Lung (tissue), 12 donors: Measurements from ENCODE around the gene GIPC1. TPM values are rescaled to one million over a fixed set of nuclear protein-coding genes. Genes with fewer than 3 reads are reported as not detected.

Experiments used
- ATAC-seq: fragments of 200-7000 bp; cut with Tn5 transposase; one replicate; pipeline ENCODE4 v1.9.1; 2020; ENCODE audit warnings: moderate number of reproducible peaks; ENCODE audit not compliant: insufficient read depth, low FRiP score
- DNase-seq, 3 donors: peaks; one replicate each; pipeline ENCODE4 v3.0.0-alpha.2; 2013 to 2017
- H3K27ac ChIP-seq, 2 donors: one replicate each; pipeline ENCODE4 v1.5.1; 2013; ENCODE audit warnings: mild to moderate bottlenecking in 2 of 2, moderate library complexity in 2 of 2, control low read depth in 1 of 2, inconsistent platforms in 1 of 2, low read depth in 1 of 2, low read length in 1 of 2
- H3K27me3 ChIP-seq, 3 donors: one replicate each; pipeline ENCODE4 v1.5.1; 2013; ENCODE audit warnings: low read length in 2 of 3; ENCODE audit not compliant: control insufficient read depth in 3 of 3, insufficient read depth in 3 of 3
- H3K36me3 ChIP-seq, 4 donors: one replicate each; pipeline ENCODE4 v1.5.1; 2013; ENCODE audit warnings: low read length in 4 of 4, mild to moderate bottlenecking in 1 of 4, moderate library complexity in 1 of 4; ENCODE audit not compliant: control insufficient read depth in 4 of 4, insufficient read depth in 4 of 4
- H3K4me1 ChIP-seq, 5 donors: one replicate each; pipeline ENCODE4 v1.5.1; 2013; ENCODE audit warnings: low read length in 5 of 5, mild to moderate bottlenecking in 2 of 5, moderate library complexity in 1 of 5; ENCODE audit not compliant: control insufficient read depth in 5 of 5, insufficient read depth in 5 of 5
- H3K4me3 ChIP-seq: one replicate; pipeline ENCODE4 v1.5.1; 2013; ENCODE audit warnings: mild to moderate bottlenecking, control low read depth, moderate library complexity
- H3K9ac ChIP-seq, 2 donors: one replicate each; pipeline ENCODE4 v1.5.1; 2013; ENCODE audit warnings: low read length in 2 of 2, control low read depth in 1 of 2; ENCODE audit not compliant: insufficient read depth in 1 of 2
- H3K9me3 ChIP-seq, 4 donors: one replicate each; pipeline ENCODE4 v1.5.1; 2013; ENCODE audit warnings: low read length in 3 of 4, mild to moderate bottlenecking in 1 of 4, moderate library complexity in 1 of 4; ENCODE audit not compliant: control insufficient read depth in 4 of 4, insufficient read depth in 3 of 4
- CTCF ChIP-seq: IDR thresholded peaks from 2 replicates; pipeline ENCODE4 v1.5.1; 2012; ENCODE audit warnings: mild to moderate bottlenecking; ENCODE audit errors: control extremely low read depth, extremely low read depth
- WGBS, 2 donors: extraction: QIAGEN DNeasy Blood & Tissue Kit; methylation state at CpG; one replicate each; pipeline ENCODE4 v1.1.7; 2013; 5-methylcytosine and 5-hydroxymethylcytosine counted together
- polyA plus RNA-seq, 2 donors: library from polyadenylated mRNA; stranded (reverse); fragments of 200-250 nt; gene quantifications; one replicate each; pipeline ENCODE4 v1.2.1, GENCODE V29; 2013
- total RNA-seq, 2 donors: library from RNA; depleted of rRNA in 1 of 2; stranded (reverse); fragments of >200 nt in 1 of 2; gene quantifications; one replicate each; pipeline ENCODE4 v1.2.1, GENCODE V29; 2014 to 2021
- donor health status: control.
- donor health status: control.
- donor health status: Bipolar disorder and iron deficiency.
- donor health status: healthy.
- donor health status: DM: yes; HTN: yes; CAD: no.

Gene GIPC1
- total and polyA plus RNA-seq, 4 donors: 94.9 to 156 (median 131) TPM

- 94 to 96% methylated on average over 14 of the region's 14 CpGs for WGBS, 2 donors
- TF ChIP-seq CTCF: no peak
- Histone ChIP-seq H3K27ac (no peak overlapping the region), H3K9me3 (no peaks in the 10 kb centered on the region), H3K27me3 (no peaks in the 10 kb centered on the region), H3K36me3 (peaks cover 27 to 52% (median 44%) of the 10 kb centered on the region in 4 donors), H3K4me3 (no peak overlapping the region), H3K9ac (no peak overlapping the region), H3K4me1 (peaks cover 0 to 9% (median 7%) of the 10 kb centered on the region in 5 donors)
- DNase-seq (no peak), ATAC-seq (no peak)
Observed at GRCh38 chr19:14443632-14444216, 52.2 kb downstream of the GIPC1 start.

- H3K4me1 ChIP-seq: peaks cover 0 to 9% (median 7%) of the 10 kb centered on the region in 5 donors
- 95% methylated on average over 16 of the region's 16 CpGs for WGBS, 2 donors
- no peak for DNase-seq
- ATAC-seq: no peak
- no peak overlapping the region for H3K4me3 ChIP-seq
- H3K27me3 ChIP-seq: no peaks in the 10 kb centered on the region
- no peak overlapping the region for H3K27ac ChIP-seq
- no peak overlapping the region for H3K9ac ChIP-seq
- no peak for TF ChIP-seq CTCF
- H3K9me3 ChIP-seq: no peaks in the 10 kb centered on the region
- peaks cover 27 to 46% (median 37%) of the 10 kb centered on the region in 4 donors for H3K36me3 ChIP-seq
Observed at GRCh38 chr19:14442891-14443631, 52.9 kb downstream of the GIPC1 start.

GRCh38 chr19:14441041-14441938 lies 54.6 kb downstream of the GIPC1 start:
- WGBS, 2 donors: 90 to 93% methylated on average over 28 to 34 of the region's 34 CpGs
- H3K27me3 ChIP-seq: no peaks in the 10 kb centered on the region
- DNase-seq (no peak), ATAC-seq (no peak)
- no peak overlapping the region for H3K27ac ChIP-seq
- TF ChIP-seq CTCF: no peak
- H3K9me3 ChIP-seq: no peaks in the 10 kb centered on the region
- no peak overlapping the region for H3K9ac ChIP-seq
- H3K4me3 ChIP-seq: no peak overlapping the region
- peaks cover 0 to 9% (median 7%) of the 10 kb centered on the region in 5 donors for H3K4me1 ChIP-seq
- H3K36me3 ChIP-seq: peaks cover 21 to 36% (median 29%) of the 10 kb centered on the region in 4 donors
